Measurements from ENCODE around the gene MPO.

DNA sequence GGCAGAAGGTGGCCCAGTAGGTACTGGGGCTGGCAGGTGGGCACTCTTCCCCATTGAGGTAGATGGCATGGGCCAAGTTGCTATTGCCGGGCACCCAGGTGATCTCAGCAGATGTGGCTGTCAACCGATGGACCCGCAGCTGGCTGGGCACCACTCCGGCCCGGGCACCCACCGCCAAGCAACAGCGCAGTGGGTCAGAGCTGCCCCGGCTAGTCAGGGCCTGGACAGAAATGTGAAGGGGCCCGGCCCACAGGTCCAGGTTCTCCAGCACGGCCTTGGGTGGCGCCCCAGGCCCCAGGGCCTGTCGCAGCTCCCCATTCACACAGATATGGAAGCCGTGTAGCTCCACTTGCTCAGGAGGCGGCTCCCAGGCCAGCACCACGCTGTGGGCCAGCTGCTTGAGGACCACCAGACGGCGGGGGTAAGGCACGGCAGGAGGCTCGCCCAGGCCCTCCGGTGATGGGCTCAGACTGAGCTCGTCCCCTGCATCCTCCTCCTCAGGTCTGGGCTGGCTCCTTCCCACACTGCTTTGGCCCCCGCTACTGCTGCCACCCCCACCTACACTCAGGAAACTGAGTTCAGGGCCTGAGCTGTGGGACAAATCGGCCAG, 31.4 kb upstream of the MPO start:
- TF ChIP-seq, protein P1, sequence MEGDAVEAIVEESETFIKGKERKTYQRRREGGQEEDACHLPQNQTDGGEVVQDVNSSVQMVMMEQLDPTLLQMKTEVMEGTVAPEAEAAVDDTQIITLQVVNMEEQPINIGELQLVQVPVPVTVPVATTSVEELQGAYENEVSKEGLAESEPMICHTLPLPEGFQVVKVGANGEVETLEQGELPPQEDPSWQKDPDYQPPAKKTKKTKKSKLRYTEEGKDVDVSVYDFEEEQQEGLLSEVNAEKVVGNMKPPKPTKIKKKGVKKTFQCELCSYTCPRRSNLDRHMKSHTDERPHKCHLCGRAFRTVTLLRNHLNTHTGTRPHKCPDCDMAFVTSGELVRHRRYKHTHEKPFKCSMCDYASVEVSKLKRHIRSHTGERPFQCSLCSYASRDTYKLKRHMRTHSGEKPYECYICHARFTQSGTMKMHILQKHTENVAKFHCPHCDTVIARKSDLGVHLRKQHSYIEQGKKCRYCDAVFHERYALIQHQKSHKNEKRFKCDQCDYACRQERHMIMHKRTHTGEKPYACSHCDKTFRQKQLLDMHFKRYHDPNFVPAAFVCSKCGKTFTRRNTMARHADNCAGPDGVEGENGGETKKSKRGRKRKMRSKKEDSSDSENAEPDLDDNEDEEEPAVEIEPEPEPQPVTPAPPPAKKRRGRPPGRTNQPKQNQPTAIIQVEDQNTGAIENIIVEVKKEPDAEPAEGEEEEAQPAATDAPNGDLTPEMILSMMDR (IDR thresholded peaks at IDR 0.05) = no peak
- TF ChIP-seq POLR2A (IDR thresholded peaks at IDR 0.05) (no peak), EP300 (IDR thresholded peaks at IDR 0.05) (no peak)
